PC-3 (cell line): ENCODE measurements around the gene PALD1. TPM values are rescaled to one million over a fixed set of nuclear protein-coding genes. Genes with fewer than 3 reads are reported as not detected.

Source experiments
- ATAC-seq: fragments of 200-7000 bp; cut with Tn5 transposase; 2 replicates; pipeline ENCODE4 v1.9.1; 2020; ENCODE audit warnings: mild to moderate bottlenecking, moderate library complexity
- BruUV-seq: library from RNA; stranded (reverse); fragments of 400-500 nt; replicated peaks from 2 replicates; lab custom pipeline; 2021; lab: Mats Ljungman, UMichigan
- CTCF ChIA-PET: fragments of 300-600 bp; sonication (Branson Sonifier 250); formaldehyde crosslinking; loops from one replicate; lab custom pipeline; 2022; ENCODE audit warnings: antibody characterized with exemption; lab: Charles Lee
- POLR2A ChIA-PET: fragments of 300-600 bp; sonication (Branson Sonifier 250); formaldehyde crosslinking; loops from one replicate; lab custom pipeline; 2022; ENCODE audit warnings: antibody characterized with exemption; ENCODE audit not compliant: unreplicated experiment; lab: Charles Lee
- DNase-seq: peaks from one replicate; pipeline ENCODE4 v3.0.0-alpha.2; 2015
- H2AFZ ChIP-seq: fragments of 300-600 bp; sonication (generic); 2 replicates; pipeline ENCODE4 v1.6.0; 2016; ENCODE audit warnings: antibody characterized with exemption, low read length
- H3F3A ChIP-seq: fragments of 300-600 bp; sonication (generic); one replicate; pipeline ENCODE4 v1.6.0; 2017; ENCODE audit warnings: antibody characterized with exemption, low read length, control low read depth, mild to moderate bottlenecking; ENCODE audit not compliant: unreplicated experiment
- H3K27ac ChIP-seq: fragments of 300-600 bp; sonication (generic); 2 replicates; pipeline ENCODE4 v1.5.1; 2016; ENCODE audit warnings: mild to moderate bottlenecking, low read length
- H3K27me3 ChIP-seq: fragments of 300-600 bp; sonication (generic); 2 replicates; pipeline ENCODE4 v1.6.1; 2016; ENCODE audit warnings: low read length, mixed read lengths
- H3K36me3 ChIP-seq: fragments of 300-600 bp; sonication (generic); 2 replicates; pipeline ENCODE4 v1.6.1; 2016; ENCODE audit warnings: low read depth, mixed run types, low read length, mixed read lengths
- H3K4me1 ChIP-seq: fragments of 300-600 bp; sonication (generic); 2 replicates; pipeline ENCODE4 v1.5.1; 2016; ENCODE audit warnings: low read length; ENCODE audit not compliant: insufficient read depth
- H3K4me2 ChIP-seq: fragments of 300-600 bp; sonication (generic); 2 replicates; pipeline ENCODE4 v1.6.0; 2016; ENCODE audit warnings: low read length
- H3K4me3 ChIP-seq: fragments of 300-600 bp; sonication (generic); 2 replicates; pipeline ENCODE4 v1.5.1; 2016; ENCODE audit warnings: mild to moderate bottlenecking, low read length, mixed read lengths
- H3K79me2 ChIP-seq: fragments of 300-600 bp; sonication (generic); 2 replicates; pipeline ENCODE4 v1.6.1; 2017; ENCODE audit warnings: low read length, mixed read lengths
- H3K9ac ChIP-seq: fragments of 300-600 bp; sonication (generic); 2 replicates; pipeline ENCODE4 v1.6.0; 2016; ENCODE audit warnings: mild to moderate bottlenecking, low read length
- H3K9me2 ChIP-seq: fragments of 300-600 bp; sonication (generic); replicated peaks from 2 replicates; pipeline ENCODE4 v1.6.1; 2016; ENCODE audit warnings: mixed run types, low read length, mixed read lengths
- H3K9me3 ChIP-seq: fragments of 300-600 bp; sonication (generic); 2 replicates; pipeline ENCODE4 v1.6.1; 2016; ENCODE audit warnings: low read length, mixed read lengths
- H4K20me1 ChIP-seq: fragments of 300-600 bp; sonication (generic); 2 replicates; pipeline ENCODE4 v1.6.1; 2016; ENCODE audit warnings: low read length, mixed read lengths
- EZH2 ChIP-seq: fragments of 300-600 bp; sonication (generic); IDR thresholded peaks from one replicate; pipeline ENCODE4 v1.6.1; 2017; ENCODE audit warnings: antibody characterized with exemption, mild to moderate bottlenecking, low read length; ENCODE audit not compliant: unreplicated experiment
- EZH2phosphoT487 ChIP-seq: fragments of 300-600 bp; sonication (generic); IDR thresholded peaks from 2 replicates; pipeline ENCODE4 v1.6.1; 2018; ENCODE audit warnings: mild to moderate bottlenecking, antibody characterized with exemption, low read length, borderline replicate concordance
- intact Hi-C: fragments of 100-400 bp; cut with micrococcal nuclease; formaldehyde crosslinking; loops from 2 replicates; pipeline ENCODE4 v1.9.0; 2023
- total RNA-seq: library from RNA; depleted of rRNA; stranded (reverse); fragments of >200 nt; gene quantifications from 2 replicates; pipeline ENCODE4 v1.2.3, GENCODE V29; 2014
- TF ChIP-seq, protein P1 (sequence below): fragments of 300-600 bp; sonication (generic); conservative IDR thresholded peaks from 2 replicates; pipeline ENCODE4 v1.5.1; 2017; ENCODE audit warnings: antibody characterized with exemption, low read depth, mild to moderate bottlenecking, low read length

The PALD1 gene
- total RNA-seq, 1 experiment from 2014 or later = 0.80 TPM

DNA sequence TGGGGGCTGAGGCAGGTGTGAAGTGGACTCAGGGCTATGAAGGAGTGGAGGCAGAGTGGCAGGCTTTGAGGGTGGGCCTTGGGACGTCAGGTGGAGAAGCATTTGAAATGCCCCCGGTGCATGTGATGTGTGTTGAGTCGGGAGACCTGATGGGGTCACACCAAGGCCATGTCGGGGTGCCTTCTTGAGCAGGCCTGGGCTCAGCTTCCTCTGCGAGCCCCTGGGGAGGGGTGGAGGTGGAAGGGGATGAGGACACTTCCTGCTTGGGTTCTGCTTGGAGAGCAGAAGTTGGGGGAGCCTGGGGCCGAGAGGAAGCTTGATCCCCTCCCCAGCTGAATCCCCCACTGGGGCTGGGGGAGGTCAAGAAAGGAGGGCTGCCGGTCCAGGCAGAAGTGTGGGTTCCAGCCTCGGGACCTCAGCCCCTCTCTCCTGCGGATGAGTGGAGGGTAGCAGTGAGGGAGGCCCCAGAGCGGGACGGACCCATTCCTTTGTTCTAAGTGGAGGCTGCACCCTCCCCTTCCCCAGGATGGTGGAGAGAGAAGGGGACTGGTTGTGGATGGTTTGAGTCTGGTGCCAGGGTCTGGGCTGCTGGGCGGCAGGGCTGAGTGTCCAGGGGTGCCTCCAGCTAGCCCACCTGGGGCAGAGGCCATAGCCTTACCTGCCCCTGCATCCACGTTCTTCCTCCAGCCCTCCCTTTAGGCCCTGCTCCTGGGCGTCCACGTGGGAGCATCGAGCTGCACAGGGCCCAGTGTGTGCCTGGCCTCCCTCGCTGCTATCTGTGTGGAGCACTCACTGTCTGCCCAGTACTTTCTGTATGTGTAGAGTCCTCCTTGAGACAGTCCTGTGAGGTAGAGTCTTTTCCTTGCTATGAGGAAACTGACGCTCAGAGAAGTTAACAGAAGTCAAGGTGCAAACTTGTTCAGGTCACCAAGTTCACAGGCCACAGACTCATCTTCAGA lies 87.3 kb downstream of the PALD1 start:
- no peaks in the 10 kb centered on the region for H3K27me3 ChIP-seq
- H4K20me1 ChIP-seq = no peaks in the 10 kb centered on the region
- H3K36me3 ChIP-seq = no peaks in the 10 kb centered on the region
- no peaks in the 10 kb centered on the region for H3K79me2 ChIP-seq
- H3K4me3 ChIP-seq = no peak overlapping the region
- no peaks in the 10 kb centered on the region for H3K4me1 ChIP-seq
- ATAC-seq = no peak
- H3K9ac ChIP-seq = no peak overlapping the region
- no peaks in the 10 kb centered on the region for H3F3A ChIP-seq
- no peak overlapping the region for H2AFZ ChIP-seq
- no TSS peak for BruUV-seq
- POLR2A ChIA-PET = no interaction called here
- no peak for DNase-seq
- CTCF ChIA-PET = no interaction called here
- H3K27ac ChIP-seq = no peak overlapping the region
- intact Hi-C loops = no loop called here
- H3K4me2 ChIP-seq = no peak overlapping the region
- no peaks in the 10 kb centered on the region for H3K9me3 ChIP-seq
- no peaks in the 10 kb centered on the region for H3K9me2 ChIP-seq
- TF ChIP-seq, protein P1, sequence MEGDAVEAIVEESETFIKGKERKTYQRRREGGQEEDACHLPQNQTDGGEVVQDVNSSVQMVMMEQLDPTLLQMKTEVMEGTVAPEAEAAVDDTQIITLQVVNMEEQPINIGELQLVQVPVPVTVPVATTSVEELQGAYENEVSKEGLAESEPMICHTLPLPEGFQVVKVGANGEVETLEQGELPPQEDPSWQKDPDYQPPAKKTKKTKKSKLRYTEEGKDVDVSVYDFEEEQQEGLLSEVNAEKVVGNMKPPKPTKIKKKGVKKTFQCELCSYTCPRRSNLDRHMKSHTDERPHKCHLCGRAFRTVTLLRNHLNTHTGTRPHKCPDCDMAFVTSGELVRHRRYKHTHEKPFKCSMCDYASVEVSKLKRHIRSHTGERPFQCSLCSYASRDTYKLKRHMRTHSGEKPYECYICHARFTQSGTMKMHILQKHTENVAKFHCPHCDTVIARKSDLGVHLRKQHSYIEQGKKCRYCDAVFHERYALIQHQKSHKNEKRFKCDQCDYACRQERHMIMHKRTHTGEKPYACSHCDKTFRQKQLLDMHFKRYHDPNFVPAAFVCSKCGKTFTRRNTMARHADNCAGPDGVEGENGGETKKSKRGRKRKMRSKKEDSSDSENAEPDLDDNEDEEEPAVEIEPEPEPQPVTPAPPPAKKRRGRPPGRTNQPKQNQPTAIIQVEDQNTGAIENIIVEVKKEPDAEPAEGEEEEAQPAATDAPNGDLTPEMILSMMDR = no peak
- no peak for TF ChIP-seq EZH2phosphoT487

DNA sequence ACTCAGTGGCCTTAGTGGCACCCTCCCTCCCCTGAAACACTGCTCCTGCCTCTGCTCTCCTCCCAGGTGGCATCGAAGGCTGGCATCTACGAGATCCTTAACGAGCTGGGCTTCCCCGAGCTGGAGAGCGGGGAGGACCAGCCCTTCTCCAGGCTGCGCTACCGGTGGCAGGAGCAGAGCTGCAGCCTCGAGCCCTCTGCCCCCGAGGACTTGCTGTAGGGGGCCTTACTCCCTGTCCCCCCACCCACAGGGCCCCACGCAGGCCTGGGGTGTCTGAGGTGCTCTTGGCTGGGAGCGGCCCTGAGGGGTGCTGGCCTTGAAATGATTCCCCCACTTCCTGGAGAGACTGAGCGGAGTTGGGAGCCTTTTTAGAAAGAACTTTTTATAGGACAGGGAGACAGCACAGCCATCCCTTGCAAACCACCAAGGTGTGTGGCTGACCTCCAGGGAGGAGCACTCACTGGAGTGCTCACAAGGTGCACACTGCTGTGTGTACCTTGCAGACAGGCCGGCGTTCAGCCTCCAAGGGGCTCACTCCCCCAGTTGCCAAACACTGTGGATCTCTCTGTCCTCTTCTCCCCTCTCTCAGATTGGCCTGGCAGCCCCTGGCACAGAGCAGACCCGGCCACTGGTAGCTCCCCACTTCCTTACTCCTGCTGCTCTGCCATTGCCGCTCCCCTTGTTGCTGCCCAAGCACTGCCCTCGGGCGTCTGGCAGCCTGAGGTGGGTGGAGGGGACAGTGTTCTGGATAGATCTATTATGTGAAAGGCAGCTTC lies 88.1 kb downstream of the PALD1 start:
- ATAC-seq = no peak
- H3K36me3 ChIP-seq = no peaks in the 10 kb centered on the region
- POLR2A ChIA-PET = no interaction called here
- H3K4me2 ChIP-seq = no peak overlapping the region
- H2AFZ ChIP-seq = no peak overlapping the region
- CTCF ChIA-PET = no interaction called here
- H3K9ac ChIP-seq = no peak overlapping the region
- intact Hi-C loops = no loop called here
- TF ChIP-seq EZH2 = no peak
- TF ChIP-seq EZH2phosphoT487 = no peak
- TF ChIP-seq, protein P1 = no peak
- no peaks in the 10 kb centered on the region for H3K4me1 ChIP-seq
- H3K9me3 ChIP-seq = no peaks in the 10 kb centered on the region
- no peaks in the 10 kb centered on the region for H3K9me2 ChIP-seq
- BruUV-seq = no TSS peak
- no peaks in the 10 kb centered on the region for H4K20me1 ChIP-seq
- no peaks in the 10 kb centered on the region for H3K79me2 ChIP-seq
- no peak overlapping the region for H3K27ac ChIP-seq
- no peaks in the 10 kb centered on the region for H3F3A ChIP-seq
- no peak overlapping the region for H3K4me3 ChIP-seq
- DNase-seq = no peak
- H3K27me3 ChIP-seq = no peaks in the 10 kb centered on the region
